Left renal cortex interstitium (tissue), 4 donors: Measurements from ENCODE around the gene RNF13. TPM values are rescaled to one million over a fixed set of nuclear protein-coding genes. Genes with fewer than 3 reads are reported as not detected.
"Not testable (repeated sequence)": the region's sequence is repeated elsewhere in the genome, so short reads cannot be mapped to it uniquely, and the experiment has no call there.

ENCODE experiments used
- DNase-seq, 4 donors: peaks; one replicate each; pipeline ENCODE4 v3.0.0-alpha.2; 2013; ENCODE audit warnings: low read depth in 4 of 4, low spot score in 2 of 4, missing footprints in 1 of 4
- polyA plus RNA-seq, 4 donors: library from polyadenylated mRNA; unstranded; fragments of 120-200 nt; gene quantifications; one replicate each; pipeline ENCODE4 v1.2.1, GENCODE V29; 2013; ENCODE audit not compliant: insufficient read length in 4 of 4

Gene RNF13
- polyA plus RNA-seq, 4 donors: 69.3 to 110 (median 88.0) TPM

DNA sequence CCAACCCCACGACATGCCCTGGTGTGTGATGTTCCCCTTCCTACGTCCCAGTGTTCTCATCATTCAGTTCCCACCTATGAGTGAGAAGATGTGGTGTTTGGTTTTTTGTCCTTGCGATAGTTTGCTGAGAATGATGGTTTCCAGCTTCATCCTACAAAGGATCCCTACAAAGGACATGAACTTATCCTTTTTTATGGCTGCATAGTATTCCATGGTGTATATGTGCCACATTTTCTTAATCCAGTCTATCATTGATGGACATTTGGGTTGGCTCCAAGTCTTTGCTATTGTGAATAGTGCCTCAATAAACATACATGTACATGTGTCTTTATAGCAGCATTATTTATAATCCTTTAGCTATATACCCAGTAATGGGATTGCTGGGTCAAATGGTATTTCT lies 131.0 kb downstream of the RNF13 start:
- not testable (repeated sequence) for DNase-seq

DNA sequence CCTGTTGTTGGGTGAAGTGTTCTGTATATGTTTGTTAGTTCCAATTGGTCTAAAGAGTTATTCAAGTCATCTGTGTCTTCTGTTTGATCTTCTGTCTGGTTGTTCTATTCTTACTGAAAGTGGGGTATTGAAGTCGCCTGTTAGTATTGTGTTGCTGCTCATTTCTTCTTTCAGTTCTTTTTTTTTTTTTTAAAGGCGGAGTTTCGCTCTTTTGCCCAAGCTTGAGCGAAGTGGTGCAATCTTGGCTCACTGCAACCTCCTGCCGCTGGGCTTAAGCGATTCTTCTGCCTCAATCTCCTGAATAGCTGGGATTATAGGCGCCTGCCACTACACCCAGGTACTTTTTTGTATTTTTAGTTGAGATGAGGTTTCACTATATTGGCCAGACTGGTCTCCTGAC lies 134.2 kb downstream of the RNF13 start:
- DNase-seq: no peak

DNA sequence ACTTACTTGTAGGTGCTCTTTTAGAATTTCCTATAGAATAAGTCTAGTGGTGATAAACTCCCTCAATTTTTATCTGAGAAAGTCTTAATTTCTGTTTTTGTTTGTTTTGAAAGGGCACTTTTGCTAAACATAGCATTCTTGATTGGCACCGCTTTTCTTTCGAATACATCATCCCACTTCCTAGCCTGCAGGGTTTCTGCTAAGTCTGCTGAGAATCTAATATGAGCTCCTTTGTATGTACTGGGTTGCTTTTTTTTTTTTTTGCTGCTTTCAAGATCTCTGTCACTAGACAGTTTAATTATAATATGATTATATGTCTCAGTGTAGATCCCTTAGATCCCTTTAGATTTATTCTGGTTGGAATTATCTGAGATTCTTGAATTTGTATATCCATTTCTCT lies 136.2 kb downstream of the RNF13 start:
- no peak for DNase-seq

DNA sequence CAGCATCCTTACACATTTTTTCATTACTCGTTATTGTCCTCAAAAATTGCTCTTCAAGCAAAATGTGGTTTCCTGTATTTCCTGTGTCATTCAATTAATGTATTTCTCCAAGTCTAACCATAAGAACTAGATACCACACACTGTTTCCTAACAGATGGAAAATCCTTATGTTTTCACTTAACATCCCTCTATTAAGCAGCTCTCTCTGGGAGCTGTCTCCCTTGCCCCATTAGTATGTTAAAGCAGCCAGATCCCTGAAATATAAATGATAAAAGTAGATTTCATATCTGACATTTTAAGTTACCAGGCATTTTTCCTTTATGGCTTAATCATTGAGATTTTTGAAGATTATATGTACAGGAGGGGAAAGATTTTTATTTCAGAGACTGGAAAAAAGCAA lies 141.8 kb downstream of the RNF13 start:
- DNase-seq: no peak

DNA sequence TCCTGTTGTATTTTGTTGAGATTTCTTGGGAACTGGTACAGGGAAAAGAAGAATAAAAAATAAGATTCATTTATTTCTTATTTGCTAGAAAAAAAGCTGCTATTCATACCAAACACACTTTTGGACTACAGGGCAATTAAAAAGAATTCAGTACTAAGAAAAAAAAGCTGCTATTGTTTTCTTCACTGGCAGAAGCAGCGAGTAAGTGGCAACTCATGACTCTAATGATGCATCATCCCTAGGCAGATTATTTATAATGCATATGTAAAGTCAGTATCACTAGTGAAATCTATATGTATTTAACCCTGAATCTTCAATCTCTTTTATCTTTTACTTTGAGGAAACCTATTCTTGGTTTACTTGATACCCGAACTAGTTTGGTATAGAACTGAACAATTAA lies 142.4 kb downstream of the RNF13 start:
- DNase-seq: no peak

DNA sequence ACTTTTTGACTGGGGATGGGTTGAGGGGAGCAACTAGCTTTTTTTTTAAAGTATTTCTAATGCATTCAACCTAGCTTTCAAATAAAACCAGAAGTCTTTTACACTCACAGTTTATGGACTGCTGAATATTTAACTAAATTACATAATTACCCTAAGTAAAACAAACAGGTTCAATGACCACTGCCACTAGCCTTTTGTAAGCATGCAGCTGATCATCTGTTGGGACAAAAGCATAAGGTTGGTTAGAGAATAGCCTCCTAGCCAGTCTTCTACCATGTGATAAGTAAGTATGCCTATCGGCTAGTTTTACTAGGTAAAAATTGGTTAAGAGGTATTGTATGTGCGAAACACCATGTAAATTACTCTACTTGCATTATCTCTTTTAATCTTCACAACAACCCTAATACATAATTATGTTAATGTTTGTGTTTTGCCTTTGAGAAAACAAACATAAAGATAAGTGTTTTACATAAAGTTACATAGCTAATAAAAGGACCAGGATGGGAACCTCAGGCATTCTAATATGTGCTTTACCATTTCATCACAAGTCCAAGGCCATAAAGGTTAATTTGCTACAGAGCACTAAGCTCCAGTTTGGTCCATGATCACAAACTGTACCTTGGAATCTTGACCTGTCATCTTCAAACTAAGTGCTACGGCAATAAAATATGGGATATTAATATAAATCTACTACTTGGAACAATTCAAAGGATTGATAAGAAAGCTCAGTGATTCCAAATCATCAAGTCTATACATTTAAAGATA lies 144.5 kb downstream of the RNF13 start:
- no peak for DNase-seq

DNA sequence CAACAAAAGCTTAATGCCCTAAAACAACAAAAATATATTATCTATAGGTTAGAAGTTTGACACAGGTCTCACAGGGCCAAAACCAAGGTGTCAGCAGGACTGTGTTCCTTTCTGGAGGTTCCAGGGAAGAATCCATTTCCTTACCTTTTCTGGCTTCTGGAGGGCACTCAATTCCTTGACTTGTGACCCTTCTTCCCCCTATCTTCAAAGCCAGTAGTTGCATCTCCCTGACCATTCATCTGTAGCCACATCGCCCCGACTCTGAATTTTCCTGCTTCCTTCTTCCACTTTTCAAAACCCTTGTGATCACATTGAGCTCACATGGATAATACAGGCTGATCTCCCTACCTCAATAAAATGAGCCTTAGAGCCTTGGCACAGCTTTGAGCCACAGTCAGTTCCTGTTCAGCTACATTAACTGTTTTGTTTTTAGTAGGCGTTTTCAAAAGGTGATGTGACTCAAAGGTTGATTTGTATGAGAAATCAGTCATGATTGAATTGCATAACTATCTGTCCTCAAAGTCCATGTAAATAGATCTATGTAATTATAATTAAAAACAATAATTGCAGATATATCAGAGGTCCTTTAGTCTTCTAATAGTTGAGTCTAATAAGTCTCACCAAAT lies 145.3 kb downstream of the RNF13 start:
- no peak for DNase-seq

DNA sequence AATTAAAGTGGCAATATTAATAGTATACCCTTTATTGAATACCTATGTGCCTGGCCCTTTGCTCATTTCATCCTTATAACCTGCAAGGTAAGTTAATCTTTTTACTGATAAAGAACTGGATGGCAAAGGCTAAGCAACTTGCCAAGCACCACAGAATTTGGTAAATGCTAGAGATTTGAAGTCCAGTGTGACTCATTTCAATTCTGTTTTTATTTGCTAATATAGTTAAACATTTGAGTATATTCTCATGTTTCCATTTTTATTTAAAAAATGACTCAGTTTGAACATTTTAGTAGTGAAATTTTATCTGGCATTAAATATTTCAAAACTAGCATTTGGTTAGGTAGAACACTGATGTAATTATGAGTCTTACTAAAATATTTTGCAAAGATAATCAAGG lies 146.4 kb downstream of the RNF13 start:
- no peak for DNase-seq

DNA sequence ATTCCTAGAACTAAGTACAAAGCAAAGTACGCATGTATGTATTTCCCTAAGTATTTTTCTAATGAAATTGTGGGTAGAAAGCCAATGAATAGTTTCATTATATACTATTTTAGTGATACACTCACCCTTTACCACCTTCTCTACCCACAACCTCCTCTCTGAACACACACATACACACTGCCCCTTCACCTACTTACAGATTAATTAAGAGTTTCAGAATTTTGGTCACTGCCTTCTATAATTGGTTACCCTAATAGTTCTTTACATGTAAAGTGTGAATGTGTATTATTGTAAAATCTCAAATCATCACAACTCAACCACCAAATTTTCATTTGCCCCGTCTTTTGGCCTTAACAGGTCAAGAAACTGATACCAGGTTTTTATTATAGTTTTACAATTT lies 150.5 kb downstream of the RNF13 start:
- no peak for DNase-seq

DNA sequence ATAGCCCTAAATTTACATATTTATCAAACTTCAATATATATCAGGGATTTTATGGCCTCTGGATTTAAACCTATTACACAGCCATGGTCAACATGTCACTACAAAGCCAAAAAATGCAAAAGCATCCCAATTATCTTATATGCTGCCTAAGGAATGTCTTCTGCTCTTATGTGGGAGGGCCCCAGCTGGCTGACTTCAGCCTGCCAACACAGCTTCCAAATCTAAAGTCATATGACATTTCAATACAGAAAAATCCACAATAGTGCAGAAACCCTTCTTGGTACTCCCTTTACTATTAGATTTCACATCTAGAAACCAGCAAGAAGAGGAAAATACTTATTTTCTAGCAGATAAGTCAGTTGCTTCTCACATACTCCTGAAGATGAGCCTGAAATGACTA lies 151.3 kb downstream of the RNF13 start:
- no peak for DNase-seq

DNA sequence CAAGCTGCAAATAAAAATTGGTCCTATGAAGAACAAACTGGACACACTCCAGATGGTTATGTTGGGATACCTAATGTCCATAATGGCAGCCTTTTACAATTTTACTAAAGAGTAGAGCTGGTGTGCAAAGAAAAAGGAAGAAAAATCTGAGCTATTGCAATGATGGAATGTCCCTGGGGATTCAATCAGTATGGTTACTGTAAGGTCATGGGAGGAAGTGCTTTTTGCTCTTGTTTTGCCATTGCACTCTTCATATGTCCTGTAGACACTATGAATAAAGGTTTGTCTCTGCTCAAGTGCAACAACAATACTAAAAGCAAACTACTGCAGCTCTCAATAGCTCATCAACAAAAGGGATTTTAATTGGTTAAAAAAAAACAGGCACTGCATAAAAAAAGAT lies 152.3 kb downstream of the RNF13 start:
- DNase-seq: no peak

DNA sequence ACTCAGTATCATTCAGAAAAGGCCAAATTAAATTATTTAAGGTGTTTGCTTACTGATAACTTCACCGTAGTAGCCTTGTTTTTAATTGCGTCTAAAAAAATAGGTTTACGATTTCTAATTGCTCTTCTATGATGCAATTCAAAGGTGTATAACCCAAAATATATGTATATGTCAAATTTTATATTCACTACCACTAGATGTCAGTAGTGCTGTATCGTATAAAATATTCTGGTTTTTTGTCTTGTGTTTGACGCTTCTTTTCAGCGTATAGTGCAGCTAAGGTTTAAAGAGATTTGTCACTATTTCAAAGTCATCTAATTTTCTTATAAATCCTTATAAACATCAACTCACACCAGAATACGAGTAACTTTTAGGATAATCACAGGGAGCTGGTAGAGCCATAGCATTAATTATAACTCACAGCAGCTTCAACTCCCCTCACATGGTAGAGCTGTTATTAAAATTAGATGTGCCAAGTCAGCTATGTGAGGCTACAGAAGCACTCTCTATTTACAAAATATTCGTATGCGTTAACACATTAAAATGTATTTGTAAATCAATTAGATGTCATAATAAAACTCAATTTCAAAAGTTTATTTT lies 154.2 kb downstream of the RNF13 start:
- DNase-seq: no peak

DNA sequence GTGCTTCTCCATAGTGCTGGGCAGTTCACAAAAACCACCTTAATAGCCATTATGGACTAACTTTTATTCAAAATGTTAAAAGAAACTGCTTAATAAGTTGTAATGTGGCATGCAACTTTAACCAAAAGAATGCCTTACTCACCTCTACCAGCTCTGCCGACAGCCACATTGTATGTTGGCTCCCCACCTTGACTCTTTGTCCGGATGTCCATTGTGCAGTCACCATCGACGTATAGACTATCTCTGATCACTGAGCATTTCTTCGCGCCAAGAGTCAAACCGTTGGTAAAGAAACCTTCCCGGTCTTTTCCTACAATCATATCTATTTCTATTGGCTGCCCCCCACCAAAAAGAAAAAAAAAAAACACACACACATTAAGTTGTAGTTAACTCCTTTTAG lies 155.2 kb downstream of the RNF13 start:
- no peak for DNase-seq

DNA sequence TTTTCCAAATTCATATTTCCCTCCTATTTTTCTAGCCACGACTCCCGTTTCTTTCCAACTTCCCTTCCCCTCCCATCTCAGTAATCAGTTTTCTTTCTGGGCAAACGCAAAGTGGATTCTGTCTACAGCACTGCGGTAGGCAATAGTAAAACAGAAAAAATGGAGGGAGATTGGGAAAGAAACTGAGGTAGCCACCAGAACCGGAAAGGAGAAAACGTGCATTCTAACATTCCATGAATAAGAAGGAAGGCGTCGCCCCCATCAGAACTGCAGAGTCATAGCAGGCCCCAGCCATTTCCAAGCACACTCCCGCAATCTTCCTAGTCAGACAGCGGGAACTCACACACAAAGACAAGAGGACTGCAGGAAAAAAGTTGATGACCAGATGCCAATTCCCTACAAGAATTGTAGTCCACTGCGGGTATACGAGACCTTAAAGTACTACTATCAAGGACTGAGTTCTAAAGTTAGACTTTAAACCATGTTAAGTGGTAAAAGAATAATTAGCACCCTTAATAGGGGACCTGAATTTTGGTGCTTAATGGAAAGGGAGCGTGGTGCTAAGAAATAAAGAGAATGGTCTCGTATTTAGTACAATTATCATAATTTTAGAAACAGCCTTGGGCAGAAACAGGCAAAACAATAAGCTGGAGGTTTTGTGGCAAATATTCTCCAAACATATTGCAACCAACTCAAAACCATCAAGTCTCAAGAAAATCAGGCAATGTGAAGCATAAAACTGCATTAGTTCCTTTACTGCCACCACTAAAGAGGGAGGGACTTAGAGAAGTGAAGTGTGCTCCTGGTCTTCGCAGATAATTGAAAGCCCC lies 156.3 kb downstream of the RNF13 start:
- DNase-seq: peak in 1 of 4 donors; percentile 69

DNA sequence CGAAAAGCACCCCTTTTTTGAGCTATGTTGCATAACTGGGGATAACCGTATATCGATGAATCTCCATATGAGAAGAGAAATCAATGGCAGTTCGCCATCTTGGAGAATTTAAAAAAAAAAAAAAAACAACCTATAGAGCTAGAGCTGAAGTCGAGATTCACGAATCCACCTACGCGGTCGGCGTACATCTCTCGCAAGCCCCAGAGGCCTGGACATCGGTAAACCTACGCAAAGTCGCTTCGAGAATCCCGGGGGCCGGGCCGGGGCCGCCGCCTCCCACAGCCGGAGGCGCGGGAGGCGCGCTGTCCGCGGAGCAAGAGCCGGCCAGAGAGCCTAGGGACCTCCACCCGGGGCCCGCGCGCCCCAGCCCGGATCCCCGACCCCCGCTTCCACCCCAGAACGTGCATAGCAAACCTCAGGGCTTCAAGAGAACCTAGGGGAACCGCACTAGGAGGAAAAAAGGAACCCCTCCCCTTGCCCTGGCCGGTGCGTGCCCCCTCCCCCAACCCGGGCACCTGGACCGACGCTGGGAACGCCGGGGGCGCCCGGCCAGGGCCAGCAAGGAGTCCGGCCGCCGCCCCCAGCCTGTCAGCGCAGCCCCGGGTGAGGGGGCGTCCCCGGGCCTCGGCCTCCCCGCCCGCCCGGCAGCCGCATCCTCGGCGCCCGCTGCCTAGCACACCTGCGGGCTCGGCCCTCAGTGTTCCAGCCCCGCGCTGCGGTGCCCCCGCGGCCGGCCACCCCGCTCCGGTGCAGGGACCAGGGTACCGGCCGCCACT lies 157.1 kb downstream of the RNF13 start:
- peak in 3 of 4 donors; percentile 83 to 87 (median 87) for DNase-seq

DNA sequence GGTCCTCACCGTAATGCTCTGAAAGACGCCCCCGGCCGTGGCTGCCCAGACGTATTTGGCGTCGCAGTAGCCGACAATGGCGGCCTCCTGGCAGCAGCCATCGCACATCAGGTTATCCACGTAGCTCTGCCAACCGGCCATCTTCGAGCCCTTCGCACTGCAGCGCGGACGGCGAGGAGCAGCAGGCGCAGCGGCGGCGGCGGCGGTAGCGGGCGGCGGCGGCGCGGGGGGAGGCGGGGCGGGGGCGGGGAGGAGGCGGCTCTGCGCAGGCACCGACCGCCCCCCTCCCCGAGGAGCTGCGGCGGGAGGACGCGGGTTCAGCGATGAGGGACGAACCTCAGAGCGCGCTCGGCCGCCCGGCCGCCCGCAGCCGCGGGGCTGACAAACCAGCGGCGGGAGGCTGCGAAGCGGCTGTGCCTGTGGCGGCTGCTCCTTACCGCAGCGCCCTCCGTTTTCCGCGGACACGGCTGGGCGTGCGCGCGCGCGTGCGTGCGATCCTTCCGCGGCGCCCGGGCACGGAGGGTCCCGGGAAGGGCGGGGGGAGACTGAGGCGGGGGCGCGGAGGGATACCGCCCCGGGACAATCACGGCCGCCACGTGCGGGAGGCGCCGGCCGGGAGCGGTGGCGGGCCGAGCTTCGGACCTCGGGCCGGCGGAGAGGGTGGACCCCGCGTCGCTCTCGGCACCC lies 157.8 kb downstream of the RNF13 start, which contains the start of gene PFN2:
TSS of gene PFN2 (minus strand) at position 180 of the 687 bp plus-strand sequence. CDS start at position 141, 39 bp downstream.
- peak; percentile 77 to 87 (median 80) for DNase-seq

DNA sequence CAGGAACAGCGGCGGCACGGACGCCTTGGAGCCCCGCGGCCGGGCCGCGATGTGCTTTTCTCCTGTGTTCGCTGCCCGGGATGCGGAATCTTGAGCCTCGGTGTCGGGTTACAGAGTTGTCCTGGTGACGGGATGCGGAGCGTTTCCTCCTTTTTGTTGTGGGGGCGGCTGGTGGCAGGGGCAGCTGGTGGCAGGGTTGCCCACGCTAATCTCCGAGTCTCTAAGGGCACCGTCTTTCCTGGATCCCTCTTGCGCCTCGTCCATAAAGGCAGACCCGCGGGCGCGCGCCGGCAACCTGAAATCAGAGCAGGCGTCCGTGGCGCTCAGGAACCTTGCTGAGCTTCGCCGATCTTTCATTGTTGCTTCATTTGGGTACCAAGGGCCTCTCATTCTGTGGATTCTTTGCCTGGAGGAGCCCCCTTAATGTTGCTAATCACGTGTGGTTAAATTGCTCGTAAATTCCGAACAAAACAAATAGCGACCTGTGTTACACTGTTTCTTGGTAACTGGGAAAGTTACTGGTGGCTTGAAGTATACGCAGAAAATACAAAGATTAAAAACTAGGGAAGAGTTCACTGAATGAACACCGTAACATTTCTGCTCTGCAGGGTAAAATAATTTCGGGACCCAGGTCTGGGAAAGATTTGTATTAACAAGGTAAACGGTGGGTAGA lies 158.5 kb downstream of the RNF13 start:
- peak; percentile 82 to 87 (median 84) for DNase-seq

DNA sequence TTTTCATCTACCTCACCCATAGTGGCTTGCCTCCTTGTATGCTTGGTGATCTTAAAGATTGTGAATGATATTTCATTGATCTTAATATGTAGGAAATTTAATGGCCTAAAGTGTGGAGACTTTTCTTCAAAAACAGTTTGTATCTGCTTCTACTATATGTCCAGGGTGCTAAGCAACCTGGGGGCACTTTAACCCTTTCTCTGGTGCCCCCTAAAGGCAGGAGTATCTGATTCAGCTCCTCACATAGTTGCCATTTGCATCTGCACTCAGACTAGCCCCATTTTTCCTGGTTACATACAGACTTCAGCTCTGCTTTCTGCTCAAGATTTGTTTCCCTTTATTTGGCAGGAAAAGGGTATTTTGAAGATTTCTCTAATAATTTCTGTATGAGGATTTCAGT lies 162.9 kb downstream of the RNF13 start:
- DNase-seq: no peak

DNA sequence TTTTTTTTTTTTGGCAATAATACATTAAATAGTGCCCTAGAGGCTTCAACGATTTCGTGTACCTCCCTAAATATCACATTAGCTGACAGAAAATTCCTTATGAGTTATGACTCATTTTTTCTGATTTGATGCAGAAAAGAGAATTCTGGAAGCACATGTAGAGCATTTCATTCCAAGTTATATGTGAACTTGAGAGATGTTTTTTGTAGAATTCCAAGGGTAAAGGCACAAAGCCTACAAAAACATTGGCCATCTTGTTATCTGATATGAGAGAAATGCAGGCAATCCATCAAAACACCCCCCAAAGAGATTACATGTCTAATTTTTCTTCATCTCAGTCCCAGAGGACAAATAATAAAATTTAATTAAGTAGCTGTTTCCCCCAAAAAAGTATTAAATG lies 164.4 kb downstream of the RNF13 start:
- DNase-seq: no peak
